Measurements from ENCODE around the gene FTO.

The FTO gene

DNA sequence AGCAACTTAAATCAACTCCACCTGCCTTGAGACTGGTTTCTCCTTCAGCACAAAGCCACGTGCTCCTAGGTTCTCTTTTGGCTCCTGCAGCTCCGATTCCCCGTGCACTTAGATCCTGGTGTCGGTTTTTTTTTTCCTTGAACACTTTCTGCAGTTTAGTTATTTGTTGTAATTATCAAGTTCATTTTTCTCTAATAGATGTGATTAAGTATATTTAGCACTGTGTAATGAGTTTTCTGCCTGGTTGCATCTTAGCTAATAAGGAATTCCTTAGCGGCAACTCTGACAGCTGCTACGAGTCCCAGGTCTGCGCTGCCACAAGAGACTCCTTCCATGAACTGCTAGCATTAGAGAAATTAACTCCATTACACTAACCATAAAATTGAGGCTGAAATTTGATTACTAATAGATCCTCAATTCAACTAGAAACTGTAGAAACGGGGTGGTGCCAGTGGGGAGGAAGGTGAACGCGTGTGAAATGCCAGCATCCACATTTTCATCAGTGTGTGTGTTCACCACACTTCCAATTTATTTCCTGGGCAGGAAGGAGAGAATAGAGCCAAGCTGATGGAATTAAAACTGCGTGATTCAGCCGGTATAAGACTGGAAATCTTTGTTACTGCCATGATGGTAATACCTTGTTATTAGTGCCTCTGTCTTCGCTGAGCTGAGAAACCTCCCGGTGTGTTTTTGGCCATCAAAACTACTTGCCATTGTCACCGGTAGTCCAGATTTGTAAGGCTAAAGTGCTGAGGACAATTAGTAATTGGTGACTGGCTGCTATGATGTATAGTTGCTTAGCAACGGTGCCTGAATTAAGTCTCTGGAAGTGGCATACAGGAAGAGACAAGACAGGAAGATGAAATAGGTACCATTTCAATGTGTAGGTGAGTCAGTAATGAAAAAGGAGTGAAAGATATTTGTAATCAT, 350.2 kb downstream of the FTO start:
- no peak for DNase-seq (ENCODE audit: low read depth, low spot score)

DNA sequence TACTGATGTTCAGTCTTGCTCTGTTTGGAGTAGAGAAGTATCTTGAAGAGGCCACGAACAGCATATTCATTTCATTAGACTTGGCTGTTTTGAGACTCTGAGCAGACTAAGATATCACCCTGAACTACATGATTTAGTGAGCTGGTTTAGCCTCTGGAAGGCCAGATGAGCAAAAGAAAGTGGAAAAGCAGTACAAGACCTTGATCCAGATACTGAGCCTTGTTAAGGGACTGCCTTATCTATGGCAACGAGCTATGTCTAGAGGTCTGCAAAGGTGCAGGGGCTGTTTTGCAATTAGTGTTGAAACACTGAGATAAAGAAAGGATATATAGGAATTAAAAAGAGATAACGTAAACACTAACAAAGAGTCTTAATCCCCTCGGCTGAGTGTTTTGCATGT, 351.2 kb downstream of the FTO start:
- DNase-seq (ENCODE audit: low read depth, low spot score), result no peak

DNA sequence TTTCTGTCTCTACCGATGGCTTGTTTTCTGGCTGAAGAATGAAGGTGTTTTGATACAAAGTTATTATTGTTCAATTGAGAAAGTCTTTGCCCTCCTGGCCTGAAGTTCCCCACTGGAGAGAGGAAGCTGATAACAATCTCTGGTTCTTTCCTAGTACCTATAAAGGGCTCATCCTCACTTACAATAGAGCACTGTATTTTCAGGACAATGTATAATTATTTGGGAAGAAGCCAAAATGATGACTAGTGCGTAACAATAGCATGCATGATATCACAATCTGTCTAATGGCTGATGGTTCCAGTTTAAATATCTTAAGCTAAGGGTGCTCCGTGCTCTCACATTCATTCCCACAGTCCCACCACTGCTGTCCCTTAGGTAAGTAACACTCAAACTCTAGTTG, 351.9 kb downstream of the FTO start:
- DNase-seq (ENCODE audit: low read depth, low spot score), result no peak

DNA sequence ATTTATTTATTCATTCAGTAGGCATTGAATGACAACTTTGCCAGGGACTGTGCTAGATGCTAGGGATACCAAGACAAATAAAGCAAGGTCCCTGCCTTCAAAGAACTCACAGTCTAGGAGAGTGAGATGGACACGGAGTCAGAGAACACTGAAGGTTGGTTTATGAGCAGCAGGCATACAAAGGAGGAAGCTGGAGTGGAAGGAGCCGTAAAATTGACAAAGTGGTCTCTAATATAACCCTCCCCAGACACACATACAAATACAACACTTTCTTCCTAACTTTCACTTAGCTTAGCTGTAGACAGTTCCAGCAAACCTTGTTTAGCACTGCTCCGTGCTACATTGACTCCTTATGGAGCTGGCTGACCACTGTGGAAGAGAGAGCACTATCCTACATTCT, 353.0 kb downstream of the FTO start:
- no peak for DNase-seq (ENCODE audit: low read depth, low spot score)

DNA sequence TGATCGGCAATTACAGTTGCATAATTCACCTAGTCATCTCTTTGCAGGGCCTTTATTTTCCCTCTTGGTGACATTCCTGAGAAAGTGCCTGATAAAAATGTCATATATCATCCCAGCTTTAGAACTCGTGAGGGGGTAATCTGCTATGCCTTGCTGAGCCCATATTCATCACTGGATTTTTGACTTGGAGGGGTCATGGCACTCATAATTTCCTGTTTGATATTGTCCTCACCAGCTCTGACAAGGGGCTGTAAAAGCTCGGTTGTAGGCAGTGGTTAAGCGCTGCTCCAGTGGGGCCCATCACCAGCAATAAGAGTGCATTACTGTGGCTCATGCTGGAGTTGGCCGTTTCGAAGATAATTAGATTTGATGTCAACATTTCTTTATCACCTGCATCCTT, 355.4 kb downstream of the FTO start:
- DNase-seq (ENCODE audit: low read depth, low spot score), result no peak

DNA sequence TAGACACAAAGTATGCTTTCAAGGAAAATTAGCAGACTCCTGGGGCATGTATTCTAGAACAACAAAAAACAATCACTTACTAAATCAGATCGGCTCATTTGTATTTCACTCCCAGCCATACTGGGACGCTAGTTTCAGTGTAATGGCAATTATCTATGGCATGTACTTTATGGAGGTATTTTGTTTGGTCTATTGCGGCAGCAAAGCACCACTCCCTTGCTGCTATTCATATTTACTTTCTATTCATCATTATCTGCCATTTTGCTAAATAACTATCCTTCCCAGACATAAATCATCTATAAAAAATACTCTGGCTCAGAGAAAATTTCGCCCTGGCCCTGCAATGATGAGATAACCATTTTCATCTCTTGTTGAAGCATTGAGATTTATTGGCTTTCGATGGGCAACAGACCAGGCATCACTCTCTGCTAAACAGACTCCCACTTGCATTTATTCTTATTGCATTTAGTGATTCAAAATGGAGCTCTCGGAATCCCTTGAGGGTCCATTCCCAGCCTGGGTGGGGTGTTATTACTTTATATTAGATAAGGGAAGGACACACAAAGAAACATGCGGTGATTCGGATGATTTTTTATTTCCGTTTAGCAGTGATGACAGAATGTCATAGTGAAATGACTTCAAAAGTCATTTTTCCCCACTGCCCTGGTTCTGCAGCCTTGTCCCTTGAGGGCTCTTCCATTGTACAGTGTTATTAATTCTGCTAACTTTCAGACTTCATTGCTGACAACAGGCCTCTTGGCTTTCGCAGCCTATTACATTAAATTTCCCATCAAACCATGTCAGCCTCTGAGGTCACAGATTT, 356.9 kb downstream of the FTO start:
- DNase-seq (ENCODE audit: low read depth, low spot score), result no peak

DNA sequence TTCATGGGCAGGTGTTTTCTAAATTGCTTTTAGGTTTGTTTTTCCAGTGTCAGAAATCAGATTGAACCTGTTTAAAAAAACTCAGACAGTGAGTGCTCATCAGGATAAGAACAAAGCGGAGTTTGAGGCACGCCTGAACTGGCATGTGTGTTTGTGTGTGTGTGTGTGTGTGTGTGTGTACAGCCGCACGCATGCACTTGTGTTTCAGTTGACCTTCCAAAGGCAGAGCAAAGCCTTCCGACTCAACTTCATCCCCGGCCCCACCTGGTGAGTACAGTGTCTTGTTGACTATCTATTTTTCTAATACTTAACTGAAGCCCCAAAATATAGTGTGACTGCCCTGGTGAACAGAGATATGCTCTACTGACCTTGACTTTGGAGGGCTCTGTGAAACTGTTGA, 357.5 kb downstream of the FTO start:
- DNase-seq (ENCODE audit: low read depth, low spot score), result no peak

DNA sequence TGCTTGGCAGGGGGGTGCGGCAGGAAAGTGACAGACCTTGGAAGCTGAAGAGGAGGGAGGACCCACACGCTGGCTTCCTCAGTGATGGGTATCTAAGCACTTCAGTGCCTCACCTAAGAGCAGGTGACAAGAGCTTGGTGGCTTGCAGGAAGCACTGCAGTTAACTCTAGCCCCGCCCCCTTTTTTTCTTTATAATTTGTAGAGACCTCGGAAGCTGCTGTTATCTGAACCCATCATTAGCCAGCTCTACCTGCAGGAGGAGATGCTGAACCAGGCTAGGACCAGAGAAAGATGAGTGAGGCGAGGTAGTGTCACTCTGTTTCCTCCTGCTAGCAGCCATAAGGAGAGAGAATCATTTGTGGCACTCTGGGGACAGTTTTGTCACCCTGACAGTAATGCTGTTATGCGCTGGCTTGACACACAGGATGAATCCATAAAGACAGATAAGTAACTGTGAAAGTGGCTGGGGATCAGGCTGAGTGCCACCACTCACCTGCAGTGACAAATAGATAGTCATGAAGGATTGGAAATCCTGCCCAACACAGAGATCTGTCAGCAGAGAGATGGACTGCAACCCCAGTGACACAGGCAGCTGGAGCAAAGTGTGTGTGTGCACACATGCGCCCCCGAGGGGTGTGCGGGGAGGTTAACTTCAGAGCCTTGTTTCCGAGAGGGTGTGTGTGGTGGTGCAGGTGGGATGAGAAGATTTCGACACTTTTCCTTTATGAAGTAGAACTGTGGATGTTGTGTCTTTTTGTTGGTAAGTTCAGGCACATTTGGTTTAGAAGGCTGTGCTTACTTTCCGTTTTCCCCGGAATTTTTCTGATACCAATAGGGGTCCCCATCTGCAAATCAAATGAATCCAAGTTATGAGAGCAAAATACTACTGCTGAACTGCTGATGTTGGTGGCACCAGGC, 358.7 kb downstream of the FTO start:
- DNase-seq (ENCODE audit: low read depth, low spot score), result no peak

DNA sequence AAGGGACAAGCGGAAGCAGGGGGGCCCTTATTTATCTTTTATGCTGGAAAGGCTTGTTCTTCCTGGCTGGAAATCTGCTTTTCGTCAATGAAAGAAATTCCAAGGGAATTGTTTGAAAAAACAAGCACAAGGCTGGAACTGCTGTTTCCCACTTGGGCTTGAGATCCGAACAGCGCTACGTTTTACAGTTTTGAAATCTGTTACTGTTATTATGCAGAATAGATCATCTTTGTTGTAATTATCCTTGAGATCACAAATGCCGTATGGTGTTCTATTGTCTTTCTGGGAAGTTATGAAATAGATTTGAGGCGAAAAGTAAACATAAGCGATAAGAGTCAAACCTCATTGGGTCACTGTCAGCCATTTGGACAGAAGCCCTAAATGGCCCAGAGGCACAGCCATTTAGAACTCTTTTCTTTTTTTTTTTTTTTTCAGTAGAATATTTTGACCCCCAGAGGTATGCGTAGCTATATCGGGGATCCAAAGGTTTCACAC, 359.4 kb downstream of the FTO start:
- no peak for DNase-seq (ENCODE audit: low read depth, low spot score)

DNA sequence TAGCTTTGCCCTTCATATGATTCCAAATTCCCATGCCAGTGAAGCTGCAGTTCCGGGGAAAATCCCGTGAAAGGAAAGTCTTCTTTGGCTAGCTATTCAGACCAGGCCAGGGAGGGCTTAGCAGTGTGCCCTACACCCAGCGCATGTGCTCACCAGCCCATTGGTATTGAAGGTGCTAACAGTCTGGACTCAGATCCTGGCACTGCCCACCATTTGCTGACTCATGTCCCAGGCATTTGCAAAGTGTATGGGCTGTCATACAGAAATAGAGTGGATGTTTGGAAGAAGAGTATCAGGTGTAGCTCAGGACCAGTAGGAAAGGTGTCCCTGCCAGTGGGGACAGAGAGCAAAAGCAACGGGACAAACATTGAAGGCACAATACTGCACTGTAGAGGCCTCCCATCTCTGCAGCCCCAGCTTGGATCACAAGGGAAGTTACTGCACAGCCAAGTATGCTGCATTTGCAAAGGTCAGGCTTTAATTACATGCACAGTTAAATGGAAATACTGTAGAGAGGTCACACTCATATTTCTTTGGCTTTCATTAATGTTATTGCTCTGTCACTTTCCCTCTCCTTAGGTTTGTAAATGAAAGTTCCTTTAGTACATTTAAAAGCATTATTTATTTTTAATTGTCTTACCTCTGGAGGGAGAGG, 362.6 kb downstream of the FTO start:
- no peak for DNase-seq (ENCODE audit: low read depth, low spot score)

DNA sequence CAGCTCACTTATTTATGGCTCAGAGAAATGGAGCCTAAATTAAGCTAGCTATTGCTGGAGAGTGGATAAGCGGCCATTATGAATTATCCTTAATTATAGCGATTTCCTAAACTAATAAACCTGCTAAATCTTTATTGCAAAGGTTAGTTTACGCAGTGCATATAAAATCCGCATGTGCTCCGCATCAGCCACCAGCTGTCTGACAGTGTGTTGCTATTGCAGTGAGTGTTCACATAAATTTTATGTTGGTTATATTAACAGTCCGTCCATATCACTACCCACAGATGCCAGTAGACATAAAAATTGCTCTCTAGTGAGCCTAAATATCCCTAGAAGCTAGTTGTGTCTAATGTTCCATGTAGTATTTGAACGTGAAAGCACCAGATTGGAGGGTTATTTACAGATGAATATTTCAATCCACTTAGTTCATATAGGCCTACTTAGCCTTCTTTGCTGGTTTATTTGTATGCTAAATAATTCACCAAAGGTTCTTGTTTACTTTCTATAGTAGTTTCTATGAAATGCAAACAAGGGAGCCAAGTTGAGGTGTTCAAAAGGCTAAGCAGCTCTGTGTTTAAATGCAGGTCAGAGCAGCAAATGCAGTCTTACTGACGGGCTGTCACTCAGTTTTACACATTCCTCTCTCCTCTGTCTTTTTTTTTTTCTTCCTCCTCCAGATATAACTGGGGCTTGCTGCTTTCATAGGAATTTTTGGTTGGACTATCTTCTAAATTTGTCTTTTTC, 363.5 kb downstream of the FTO start:
- DNase-seq (ENCODE audit: low read depth, low spot score), result no peak

DNA sequence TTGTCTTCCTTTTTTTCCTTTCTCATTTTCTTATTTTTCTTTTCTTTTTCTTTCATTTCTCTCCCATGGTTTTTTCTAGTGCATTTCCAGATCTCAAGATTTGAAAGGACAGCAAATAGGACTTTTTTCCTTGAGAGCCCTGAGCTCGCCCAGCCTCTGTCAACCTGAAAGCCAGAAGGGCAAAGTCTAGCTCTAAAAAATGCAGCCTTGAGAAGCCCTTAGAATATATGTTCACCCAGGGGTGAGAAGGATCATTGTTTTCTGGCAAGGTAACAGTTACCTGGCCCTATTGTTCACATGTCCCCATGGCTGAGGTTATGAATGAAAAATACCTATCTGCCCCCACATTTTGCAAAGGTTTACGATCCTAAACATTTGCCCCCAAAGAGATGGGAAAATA, 364.3 kb downstream of the FTO start:
- no peak for DNase-seq (ENCODE audit: low read depth, low spot score)

DNA sequence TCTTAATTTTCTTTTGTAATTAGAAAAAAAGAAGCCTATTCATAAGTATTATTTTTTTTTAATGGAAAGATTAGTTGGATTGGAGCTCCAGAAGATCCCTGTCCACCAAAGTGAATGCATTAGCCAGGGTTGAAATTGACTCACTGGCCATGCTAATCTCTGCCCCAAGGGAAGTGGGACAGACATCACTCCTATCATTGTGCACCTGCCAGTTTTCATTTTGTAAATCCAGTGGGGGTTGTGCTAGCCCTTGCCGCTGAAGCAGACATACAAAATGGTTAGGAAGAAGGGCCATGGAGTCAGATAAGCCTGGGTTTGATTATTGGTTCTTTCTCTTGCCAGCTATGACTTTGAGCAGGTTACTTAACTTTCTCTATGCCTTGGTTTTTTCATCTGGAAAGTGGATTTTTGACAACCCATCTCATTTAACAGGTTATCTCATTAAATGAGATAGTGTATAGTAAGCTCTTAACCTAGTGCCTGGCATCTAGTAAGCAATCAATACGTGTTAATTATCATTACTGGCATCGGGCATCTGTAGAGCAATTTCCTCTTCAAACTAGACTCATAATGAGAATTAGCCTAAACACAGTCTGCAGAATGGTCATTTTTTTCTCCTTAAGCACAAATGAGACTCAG, 365.8 kb downstream of the FTO start:
- no peak for DNase-seq (ENCODE audit: low read depth, low spot score)

DNA sequence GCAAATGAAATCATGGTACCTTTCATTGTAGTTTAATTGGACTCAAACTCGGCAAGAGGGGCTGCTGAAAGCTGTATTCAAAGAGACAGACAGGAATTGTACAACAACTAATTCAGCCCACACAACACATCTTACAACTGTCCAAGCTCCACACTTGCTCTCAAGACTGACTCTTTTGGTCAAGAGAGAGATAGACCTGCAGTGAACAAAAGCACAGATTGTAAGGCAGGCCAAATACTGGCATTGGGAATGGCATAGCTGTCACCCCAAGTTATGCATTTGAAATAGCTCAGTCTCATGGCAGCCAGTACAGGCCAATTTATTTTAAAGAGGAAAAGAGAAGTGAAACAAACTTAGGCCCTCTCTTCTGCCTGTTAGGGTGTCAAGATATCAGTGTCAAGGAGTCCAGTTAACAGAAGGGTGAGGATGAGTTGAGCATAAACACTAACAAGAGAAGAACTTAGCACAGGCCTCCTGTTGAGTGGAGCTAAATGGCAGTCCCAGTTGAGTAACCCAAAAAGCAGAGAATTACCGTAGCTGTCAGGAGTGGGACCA, 366.9 kb downstream of the FTO start:
- DNase-seq (ENCODE audit: low read depth, low spot score), result no peak

DNA sequence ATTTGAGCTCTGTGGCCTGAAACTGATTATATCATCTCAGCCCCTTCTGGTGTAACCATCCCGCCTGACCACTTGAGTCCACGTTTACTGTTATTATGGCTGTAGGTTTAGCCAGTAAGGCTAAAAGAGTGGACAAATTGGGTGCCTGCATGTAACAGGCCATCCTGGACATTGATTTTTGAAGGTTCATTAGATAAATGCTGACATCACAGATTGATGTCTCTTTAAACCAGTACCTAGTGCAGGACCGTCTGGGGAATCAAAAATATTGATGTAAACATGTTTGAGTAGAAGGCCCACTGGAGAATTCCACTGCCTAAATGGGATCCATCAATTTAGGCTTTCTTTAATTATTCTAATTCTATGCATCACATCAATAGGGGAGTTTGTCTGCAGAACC, 367.6 kb downstream of the FTO start:
- no peak for DNase-seq (ENCODE audit: low read depth, low spot score)

DNA sequence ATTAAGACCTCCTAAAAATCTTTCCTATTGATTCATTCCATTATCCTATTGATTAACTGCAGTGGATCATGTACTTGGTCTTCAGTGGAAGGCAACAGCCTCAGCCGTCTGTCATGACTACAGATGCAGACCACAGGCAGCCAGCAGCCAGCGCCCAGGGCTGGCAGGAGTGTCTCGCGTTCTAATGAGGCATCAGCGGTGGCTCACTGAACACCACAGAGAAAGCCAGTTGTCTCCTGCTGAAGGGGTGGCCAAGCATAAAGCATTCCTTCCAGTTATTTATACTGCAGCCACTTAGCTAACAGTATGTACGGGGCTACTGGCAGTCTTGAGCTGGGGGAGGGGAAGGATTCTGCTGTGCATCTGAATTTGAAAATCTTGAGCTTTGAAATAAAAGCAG, 368.3 kb downstream of the FTO start:
- no peak for DNase-seq (ENCODE audit: low read depth, low spot score)

DNA sequence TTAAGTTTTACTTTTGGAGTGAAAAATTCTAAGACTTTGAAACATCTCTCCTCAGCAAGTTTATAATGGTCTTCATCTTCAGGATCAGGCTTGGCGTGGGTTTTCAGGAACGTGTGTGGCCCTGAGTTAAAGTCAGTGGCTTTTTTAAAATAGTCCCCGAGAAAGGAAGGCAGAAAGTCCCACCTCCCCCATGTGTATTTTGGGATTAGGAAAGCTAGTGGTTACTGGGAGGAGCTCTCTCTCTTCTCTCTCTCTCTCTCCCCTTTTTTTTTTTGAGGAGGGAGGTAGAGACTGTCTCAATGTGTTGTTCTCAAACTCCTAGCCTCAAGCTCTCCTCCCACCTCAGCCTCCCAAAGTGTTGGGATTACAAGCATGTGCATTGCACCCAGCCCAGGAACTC, 369.4 kb downstream of the FTO start:
- no peak for DNase-seq (ENCODE audit: low read depth, low spot score)

DNA sequence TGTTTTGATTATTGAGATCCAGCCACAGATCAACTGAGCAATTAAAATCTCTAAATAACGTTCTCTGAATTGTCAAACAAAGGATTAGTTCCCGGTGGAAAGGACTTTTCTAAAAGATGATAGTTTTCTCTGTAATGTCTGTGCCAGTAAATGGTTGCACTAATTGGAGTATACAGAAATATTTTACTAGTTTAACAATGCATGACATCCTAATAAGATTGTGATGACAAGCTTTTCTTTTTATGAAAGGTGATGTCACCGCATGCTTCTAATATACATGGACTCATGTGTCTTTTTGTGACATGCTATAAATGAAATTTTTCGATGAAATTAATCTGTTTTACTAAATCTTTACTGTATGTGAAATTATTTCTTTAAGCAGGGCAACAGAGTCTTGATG, 371.5 kb downstream of the FTO start:
- no peak for DNase-seq (ENCODE audit: low read depth, low spot score)

DNA sequence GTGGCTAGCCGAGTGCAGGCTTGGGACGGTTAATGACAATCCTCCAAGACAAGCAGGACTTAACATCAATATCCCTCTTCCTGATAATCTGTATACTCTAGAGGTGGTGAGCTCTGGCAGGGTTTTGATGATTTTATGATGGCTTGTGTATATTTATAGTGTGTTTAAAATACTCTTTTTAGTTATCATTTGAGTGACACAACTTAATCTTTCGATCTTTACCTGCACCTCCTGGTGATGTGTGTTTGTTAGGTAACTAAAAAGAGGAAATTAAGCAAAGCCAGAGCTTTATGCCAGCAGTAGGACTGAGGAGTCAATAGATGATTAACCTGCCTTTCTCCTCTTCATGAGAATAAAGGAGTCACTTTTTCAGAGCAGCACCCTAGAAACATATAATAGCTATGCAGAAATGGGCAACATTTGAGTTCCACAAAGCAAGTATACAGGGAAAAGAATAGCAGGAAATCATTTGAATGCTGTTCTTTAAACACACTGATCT, 372.1 kb downstream of the FTO start:
- DNase-seq (ENCODE audit: low read depth, low spot score), result no peak

Data from activated CD4-positive, CD25-positive, alpha-beta regulatory T cell treated with anti-CD3 and anti-CD28 coated beads, Interleukin-2, amount 50 U/mL, for 16 hours (primary cell).